SK-N-MC (cell line): ENCODE measurements around the gene SHB.

Source experiments
- EZH2 ChIP-seq: fragments of 200-600 bp; sonication (generic); IDR thresholded peaks from one replicate; pipeline ENCODE4 v1.6.1; 2017; ENCODE audit warnings: antibody characterized with exemption
- POLR2AphosphoS5 ChIP-seq: IDR thresholded peaks from 2 replicates; pipeline ENCODE4 v1.6.1; 2012; ENCODE audit warnings: mild to moderate bottlenecking, low read depth, low read length, borderline replicate concordance

- TF ChIP-seq POLR2AphosphoS5 (no peak), EZH2 (no peak)
These were observed 64.0 kb downstream of the SHB start for GRCh38 chr9:38004809-38005560.
